Measurements from ENCODE around the gene INSIG1.

INSIG1 gene

GRCh38 chr7:155344618-155345433 is 47.1 kb downstream of the INSIG1 start:
- H3K27me3 ChIP-seq (ENCODE audit: insufficient read depth, low read length), result peaks cover 20% of the 10 kb centered on the region
- no peak overlapping the region for H2AFZ ChIP-seq (ENCODE audit: low read length)
- H3K9ac ChIP-seq (ENCODE audit: low read length), result peak overlapping the region; percentile 67
- peaks cover 9% of the 10 kb centered on the region for H3K4me1 ChIP-seq (ENCODE audit: insufficient read depth, low read length, severe bottlenecking)
- H3K4me2 ChIP-seq (ENCODE audit: low read length), result peak overlapping the region; percentile 74
- no peaks in the 10 kb centered on the region for H3K36me3 ChIP-seq (ENCODE audit: insufficient read depth, low read length)
- no peaks in the 10 kb centered on the region for H3K9me2 ChIP-seq (ENCODE audit: low read depth, low read length)
- TF ChIP-seq EZH2 (IDR thresholded peaks at IDR 0.05; ENCODE audit: borderline replicate concordance, low read length) (no peak), CTCF (IDR thresholded peaks at IDR 0.05; ENCODE audit: low read length) (peak; percentile 88)
- no peaks in the 10 kb centered on the region for H3K79me2 ChIP-seq (ENCODE audit: insufficient read depth, low read length)
- H3K27ac ChIP-seq (ENCODE audit: low read depth, low read length, poor library complexity, severe bottlenecking), result no peak overlapping the region
- H3K4me3 ChIP-seq (ENCODE audit: low read depth, low read length, poor library complexity, severe bottlenecking), result peak overlapping the region; percentile 56
- H4K20me1 ChIP-seq (ENCODE audit: insufficient read depth, low read length), result no peaks in the 10 kb centered on the region
- no peaks in the 10 kb centered on the region for H3K9me3 ChIP-seq (ENCODE audit: low read length)
- no peaks in the 10 kb centered on the region for H3F3A ChIP-seq (ENCODE audit: insufficient read depth, low read length)

GRCh38 chr7:155345490-155345889 is 47.8 kb downstream of the INSIG1 start:
- Histone ChIP-seq H3K4me3 (ENCODE audit: low read depth, low read length, poor library complexity, severe bottlenecking) (no peak overlapping the region), H3K79me2 (ENCODE audit: insufficient read depth, low read length) (no peaks in the 10 kb centered on the region), H3K36me3 (ENCODE audit: insufficient read depth, low read length) (no peaks in the 10 kb centered on the region), H3K27ac (ENCODE audit: low read depth, low read length, poor library complexity, severe bottlenecking) (no peak overlapping the region), H3K4me1 (ENCODE audit: insufficient read depth, low read length, severe bottlenecking) (peaks cover 9% of the 10 kb centered on the region), H3K9me3 (ENCODE audit: low read length) (no peaks in the 10 kb centered on the region), H4K20me1 (ENCODE audit: insufficient read depth, low read length) (no peaks in the 10 kb centered on the region), H2AFZ (ENCODE audit: low read length) (no peak overlapping the region), H3K9ac (ENCODE audit: low read length) (no peak overlapping the region), H3K9me2 (ENCODE audit: low read depth, low read length) (no peaks in the 10 kb centered on the region), H3K4me2 (ENCODE audit: low read length) (no peak overlapping the region; the same call in 1 of the 2 replicates), H3F3A (ENCODE audit: insufficient read depth, low read length) (no peaks in the 10 kb centered on the region), H3K27me3 (ENCODE audit: insufficient read depth, low read length) (peaks cover 14% of the 10 kb centered on the region)
- no peak for TF ChIP-seq CTCF (IDR thresholded peaks at IDR 0.05; ENCODE audit: low read length)
- no peak for TF ChIP-seq EZH2 (IDR thresholded peaks at IDR 0.05; ENCODE audit: borderline replicate concordance, low read length)

GRCh38 chr7:155346285-155346684 is 48.6 kb downstream of the INSIG1 start:
- H3K36me3 ChIP-seq (ENCODE audit: insufficient read depth, low read length), result no peaks in the 10 kb centered on the region
- no peaks in the 10 kb centered on the region for H4K20me1 ChIP-seq (ENCODE audit: insufficient read depth, low read length)

More at GRCh38 chr7:155346285-155346684, 48.6 kb downstream of the INSIG1 start:
- H3K27ac ChIP-seq (ENCODE audit: low read depth, low read length, poor library complexity, severe bottlenecking), result no peak overlapping the region
- no peaks in the 10 kb centered on the region for H3K9me3 ChIP-seq (ENCODE audit: low read length)
- peaks cover 10% of the 10 kb centered on the region; the same call in 1 of the 2 replicates for H3K27me3 ChIP-seq (ENCODE audit: insufficient read depth, low read length)
- no peak for TF ChIP-seq CTCF (IDR thresholded peaks at IDR 0.05; ENCODE audit: low read length)
- no peak for TF ChIP-seq EZH2 (IDR thresholded peaks at IDR 0.05; ENCODE audit: borderline replicate concordance, low read length)
- H3K4me3 ChIP-seq (ENCODE audit: low read depth, low read length, poor library complexity, severe bottlenecking), result no peak overlapping the region
- H2AFZ ChIP-seq (ENCODE audit: low read length), result no peak overlapping the region
- no peak overlapping the region for H3K9ac ChIP-seq (ENCODE audit: low read length)
- H3K9me2 ChIP-seq (ENCODE audit: low read depth, low read length), result no peaks in the 10 kb centered on the region
- H3F3A ChIP-seq (ENCODE audit: insufficient read depth, low read length), result no peaks in the 10 kb centered on the region
- no peaks in the 10 kb centered on the region for H3K79me2 ChIP-seq (ENCODE audit: insufficient read depth, low read length)
- H3K4me1 ChIP-seq (ENCODE audit: insufficient read depth, low read length, severe bottlenecking), result peaks cover 9% of the 10 kb centered on the region
- H3K4me2 ChIP-seq (ENCODE audit: low read length), result no peak overlapping the region
